Keratinocyte (primary cell): Measurements from ENCODE around the gene EBF3.

Experiments
- CTCF ChIP-seq, 3 experiments: IDR thresholded peaks in 1 of 3; conservative IDR thresholded peaks in 1 of 3; optimal IDR thresholded peaks in 1 of 3; 2 replicates in 2 of 3; 3 replicates in 1 of 3; pipeline versions ENCODE3 to v1.5.1; 2011; ENCODE audit warnings: low read length in 3 of 3, mild to moderate bottlenecking in 3 of 3, moderate library complexity in 2 of 3, control low read depth in 1 of 3, inconsistent platforms in 1 of 3; ENCODE audit not compliant: insufficient read depth in 2 of 3; ENCODE audit errors: extremely low read depth in 1 of 3
- EZH2 ChIP-seq: IDR thresholded peaks from one replicate; pipeline ENCODE4 v1.6.1; 2012; ENCODE audit warnings: inconsistent platforms, mild to moderate bottlenecking, low read length, moderate library complexity

- no peak for TF ChIP-seq CTCF (optimal IDR thresholded peaks at IDR 0.05 in 1 of 3, IDR thresholded peaks at IDR 0.05 in 1 of 3, conservative IDR thresholded peaks at IDR 0.05 in 1 of 3; ENCODE audit: extremely low read depth in 1 of 3, insufficient read depth in 2 of 3, low read length in 3 of 3)
- no peak for TF ChIP-seq EZH2
Observed at GRCh38 chr10:129935102-129935866, 28.8 kb downstream of the EBF3 start.
